Measurements from ENCODE around the gene UACA. TPM values are rescaled to one million over a fixed set of nuclear protein-coding genes. Genes with fewer than 3 reads are reported as not detected.

UACA gene
- total RNA-seq, 2 experiments from 2014 or later = 1.1 to 2.1 TPM

- POLR2A ChIA-PET = no interaction called here
- CTCF ChIA-PET = interaction anchor here (0.9 kb wide), 1 partner anchor 1238 kb away, joined by 3 read pairs; no protein-coding TSS in a partner anchor
These were observed 48.8 kb downstream of the UACA start for GRCh38 chr15:70714565-70714964.

GRCh38 chr15:70714015-70714414 lies 49.3 kb downstream of the UACA start:
- ChIA-PET POLR2A (no interaction called here), CTCF (no interaction called here)

DNA sequence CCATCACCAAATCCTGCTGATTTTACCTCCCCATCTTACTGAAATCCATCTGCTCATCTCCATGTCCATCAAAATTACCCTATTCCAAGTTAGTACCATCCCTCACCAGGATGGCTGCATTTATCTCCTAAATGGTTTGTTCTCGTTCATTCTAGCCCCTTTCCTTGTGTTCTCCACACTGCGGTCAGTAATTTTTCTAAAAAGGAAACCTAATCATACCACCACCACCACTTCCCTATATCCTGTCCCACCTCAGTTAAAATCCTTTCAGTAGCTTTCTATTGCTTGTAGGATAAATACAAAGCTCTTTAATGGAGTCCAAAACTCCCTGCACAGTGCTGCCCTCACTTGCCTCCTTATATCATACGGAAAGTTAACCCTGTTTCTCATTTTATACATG lies 51.1 kb downstream of the UACA start:
- CTCF ChIA-PET = interaction anchor here (1.1 kb wide), 1 partner anchor 10 kb away, joined by 3 read pairs; no protein-coding TSS in a partner anchor

DNA sequence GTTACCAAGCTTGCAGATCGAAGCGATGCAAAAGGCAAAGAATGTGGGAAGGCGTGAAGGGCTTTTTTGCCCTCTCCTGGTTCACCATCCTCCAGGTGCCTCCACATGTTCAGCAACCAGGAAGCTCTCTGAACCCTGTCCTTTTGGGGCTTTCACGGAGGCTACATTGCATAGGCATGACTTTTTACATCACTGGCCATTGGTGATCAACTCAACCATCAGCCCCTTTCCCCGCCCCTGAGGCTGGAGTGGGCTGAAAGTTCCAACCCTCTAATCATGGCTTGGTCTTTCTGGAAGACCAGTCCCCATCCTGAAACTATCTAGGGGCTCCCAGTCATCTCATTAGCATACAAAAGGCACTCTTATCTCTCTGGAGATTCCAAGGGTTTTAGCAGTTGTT lies 52.6 kb downstream of the UACA start:
- ChIA-PET CTCF (no interaction called here), POLR2A (no interaction called here)

More for the DNA sequence above, 51.1 kb downstream of the UACA start:
- POLR2A ChIA-PET = no interaction called here

GRCh38 chr15:70708839-70709238 lies 54.5 kb downstream of the UACA start:
- ChIA-PET POLR2A (no interaction called here), CTCF (no interaction called here)

- POLR2A ChIA-PET = no interaction called here
- CTCF ChIA-PET = no interaction called here
These were observed 55.6 kb downstream of the UACA start for GRCh38 chr15:70707686-70708300.

- ChIA-PET POLR2A (no interaction called here), CTCF (no interaction called here)
These were observed 58.6 kb downstream of the UACA start for GRCh38 chr15:70704731-70705130.

- POLR2A ChIA-PET = no interaction called here
These were observed 59.2 kb downstream of the UACA start for GRCh38 chr15:70704166-70704565.

DNA sequence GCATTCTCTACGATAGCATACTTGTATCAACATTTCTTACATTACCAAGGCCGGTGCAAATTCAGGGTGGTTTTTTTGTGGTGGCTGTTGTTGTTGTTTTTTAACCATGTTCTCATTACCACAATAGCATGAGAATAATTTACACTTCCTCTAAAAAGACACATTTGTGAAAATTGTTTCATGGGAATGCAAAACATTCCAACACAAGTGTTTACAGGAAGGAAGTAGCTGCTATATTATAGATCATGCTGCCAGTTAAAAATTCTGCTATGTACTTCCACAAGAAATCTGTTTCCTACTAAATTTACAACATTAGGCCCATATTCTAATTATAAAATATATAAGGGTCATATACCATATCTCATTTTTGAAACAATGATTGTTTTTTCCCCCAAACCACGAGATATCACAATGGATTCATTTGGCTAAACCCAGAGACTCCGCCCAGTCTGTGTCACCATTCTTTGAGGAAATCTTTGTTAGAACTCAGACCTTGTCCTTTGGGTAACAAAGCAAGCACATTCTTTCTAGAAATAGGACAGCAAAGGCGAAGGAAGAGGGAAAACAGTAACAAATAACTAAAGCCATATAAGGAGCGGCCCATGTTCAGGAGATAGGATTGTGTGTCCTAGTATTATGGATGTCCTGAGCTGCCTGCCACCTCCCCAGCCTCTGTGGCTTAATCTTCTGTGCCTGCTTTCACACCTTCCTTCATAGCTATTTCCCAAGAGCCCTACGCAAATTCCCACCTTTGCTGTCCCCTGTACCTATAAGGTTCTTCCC lies 60.1 kb downstream of the UACA start:
- POLR2A ChIA-PET = no interaction called here

More at GRCh38 chr15:70704166-70704565, 59.2 kb downstream of the UACA start:
- CTCF ChIA-PET = no interaction called here

DNA sequence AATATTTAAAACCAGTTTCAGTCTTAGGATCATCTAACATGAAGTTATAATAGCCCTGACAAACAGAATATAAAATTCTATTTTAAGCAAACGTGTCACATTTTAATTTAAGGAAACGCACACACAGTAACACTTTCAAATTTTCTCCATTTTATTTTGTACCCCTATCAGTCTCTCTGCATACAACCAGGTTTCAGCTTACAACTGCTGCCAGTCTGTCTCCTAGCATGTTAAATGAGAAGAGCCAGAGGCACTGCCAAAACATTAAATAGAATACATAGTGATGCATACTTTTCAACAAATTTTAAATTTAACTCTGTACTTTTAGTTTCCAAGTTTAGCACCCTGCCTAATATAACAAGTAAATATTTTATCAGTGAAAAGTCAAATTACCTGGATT lies 60.8 kb downstream of the UACA start:
- POLR2A ChIA-PET = no interaction called here
- CTCF ChIA-PET = no interaction called here

More for the DNA sequence above, 60.1 kb downstream of the UACA start:
- CTCF ChIA-PET = no interaction called here

GRCh38 chr15:70701891-70702568 lies 61.3 kb downstream of the UACA start:
- ChIA-PET POLR2A (no interaction called here), CTCF (no interaction called here)

DNA sequence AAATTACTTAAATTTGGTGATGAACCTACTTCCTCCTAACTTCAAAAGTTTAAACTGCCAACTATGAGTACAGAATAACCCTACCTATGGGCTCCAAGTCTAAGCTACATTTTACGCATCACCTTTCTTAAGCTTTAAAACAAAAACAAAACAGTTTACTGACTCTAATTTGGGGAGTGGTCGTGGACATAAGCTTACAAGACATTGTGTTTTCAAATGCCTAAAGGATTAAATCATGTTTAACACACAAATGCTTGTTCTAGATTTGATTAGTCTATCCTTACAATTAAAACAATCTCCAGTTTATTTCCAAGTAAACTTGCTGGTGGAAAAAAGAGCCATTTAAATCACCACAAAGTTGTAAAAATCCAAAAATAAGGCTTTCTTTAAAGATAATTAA lies 62.2 kb downstream of the UACA start:
- CTCF ChIA-PET = no interaction called here

DNA sequence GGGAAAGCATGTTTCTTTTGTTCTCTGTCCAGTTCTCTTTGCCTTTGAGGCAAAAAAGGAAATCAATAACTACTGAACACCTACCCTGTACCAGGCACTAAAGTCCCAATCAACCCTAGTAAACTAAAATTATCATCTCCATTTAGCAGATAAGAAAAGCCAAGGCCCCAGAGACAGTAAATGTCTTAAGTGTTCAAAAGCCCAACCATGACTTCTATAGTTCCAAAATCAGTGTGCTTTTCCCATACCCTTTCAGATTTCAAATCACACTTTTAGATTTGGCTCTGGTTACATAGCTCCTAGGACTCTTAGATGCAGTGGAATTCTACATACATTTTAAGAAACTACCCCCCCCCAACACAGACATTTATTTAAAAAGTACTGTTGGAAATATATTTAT lies 63.5 kb downstream of the UACA start:
- ChIA-PET POLR2A (no interaction called here), CTCF (no interaction called here)

More for the DNA sequence above, 62.2 kb downstream of the UACA start:
- POLR2A ChIA-PET = no interaction called here

GRCh38 chr15:70698836-70699390 lies 64.4 kb downstream of the UACA start:
- ChIA-PET POLR2A (no interaction called here), CTCF (no interaction called here)

DNA sequence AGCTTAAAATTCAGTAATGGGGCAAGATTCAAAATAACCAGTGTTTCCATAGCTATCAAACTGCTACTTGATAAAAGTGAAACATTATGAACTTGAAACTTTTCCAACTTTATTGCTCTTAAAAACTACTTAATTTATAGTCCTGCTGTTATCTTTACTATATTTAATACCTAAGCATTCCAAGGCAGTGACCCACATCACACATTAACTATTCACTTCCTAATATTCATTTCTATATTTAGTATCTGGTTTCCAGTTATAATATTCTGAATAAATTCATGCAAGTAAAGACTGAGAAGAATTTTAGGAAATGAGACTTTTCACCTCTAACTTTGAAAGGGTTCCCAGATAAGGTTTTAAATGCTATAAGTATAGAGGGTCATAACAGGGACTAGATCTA lies 64.9 kb downstream of the UACA start:
- POLR2A ChIA-PET = no interaction called here
- CTCF ChIA-PET = no interaction called here

GRCh38 chr15:70690491-70691276 lies 72.7 kb downstream of the UACA start:
- CTCF ChIA-PET = no interaction called here
- POLR2A ChIA-PET = no interaction called here

- POLR2A ChIA-PET = no interaction called here
- CTCF ChIA-PET = no interaction called here
These were observed 73.3 kb downstream of the UACA start for GRCh38 chr15:70690021-70690420.

DNA sequence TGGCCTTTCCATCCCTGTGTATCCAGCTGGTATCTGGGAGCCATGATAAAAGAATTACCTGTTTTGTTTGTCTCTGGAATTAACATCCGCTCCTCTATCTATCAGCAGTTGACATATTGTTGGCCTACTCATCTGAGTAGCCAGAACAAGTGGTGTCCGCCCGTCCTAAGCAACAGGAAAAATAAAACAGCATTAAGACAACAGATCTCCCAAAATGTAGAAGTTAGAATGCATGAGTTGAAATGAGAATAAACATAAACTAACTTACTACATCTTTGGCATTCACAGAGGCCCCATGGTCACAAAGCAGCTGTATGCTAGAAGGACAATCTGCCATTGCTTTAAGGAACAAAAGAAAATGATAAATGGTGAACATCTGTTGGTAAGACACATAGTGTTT lies 75.9 kb downstream of the UACA start:
- POLR2A ChIA-PET = no interaction called here
- CTCF ChIA-PET = no interaction called here

DNA sequence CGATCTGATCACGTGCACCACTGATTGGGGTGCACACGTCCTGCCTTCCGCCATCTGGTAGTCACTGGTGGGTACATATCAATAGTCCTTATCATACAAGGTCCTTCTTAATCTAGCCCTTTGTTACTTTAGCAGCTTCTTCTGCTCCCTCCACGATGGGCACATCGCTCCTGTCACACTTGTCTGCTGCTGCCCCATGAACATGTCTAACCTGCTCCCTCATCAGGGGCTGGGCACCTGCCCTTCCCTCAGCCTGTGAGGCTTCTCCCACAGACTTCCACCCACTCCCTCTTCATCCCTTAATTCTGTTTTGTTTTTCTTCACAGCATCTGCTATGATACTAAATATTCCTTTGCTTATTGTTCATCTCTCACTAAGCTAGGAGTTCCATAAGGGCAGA lies 82.5 kb downstream of the UACA start:
- CTCF ChIA-PET = interaction anchor here (0.6 kb wide), 1 partner anchor 764 kb away, joined by 3 read pairs; no protein-coding TSS in a partner anchor

DNA sequence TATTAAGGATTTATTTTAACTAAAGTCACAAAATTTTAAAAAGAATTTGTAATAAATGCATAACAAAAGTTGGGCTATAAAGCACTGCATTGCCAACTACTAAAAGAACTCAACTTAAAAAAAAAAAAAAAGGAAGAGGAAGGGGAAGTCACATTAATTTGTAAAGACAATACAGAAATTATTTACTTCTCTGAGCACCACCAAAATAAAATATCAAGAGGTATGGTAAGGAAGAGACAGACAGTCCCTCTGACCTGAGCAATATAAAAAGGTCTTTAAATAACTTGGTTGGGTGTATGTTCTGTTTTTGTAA lies 83.5 kb downstream of the UACA start:
- CTCF ChIA-PET = no interaction called here

More for the DNA sequence above, 82.5 kb downstream of the UACA start:
- POLR2A ChIA-PET = no interaction called here

More for the DNA sequence above, 83.5 kb downstream of the UACA start:
- POLR2A ChIA-PET = no interaction called here
